HG02763 (cell line): Measurements from ENCODE around the gene JPH3.
"Not testable (repeated sequence)": the region's sequence is repeated elsewhere in the genome, so short reads cannot be mapped to it uniquely, and the experiment has no call there.

Experiments used
- ATAC-seq: cut with Tn5 transposase; IDR thresholded peaks from one replicate; pipeline ENCODE4 v1.9.1; 2021; ENCODE audit warnings: mild to moderate bottlenecking, moderate library complexity; ENCODE audit not compliant: unreplicated experiment

JPH3 gene

DNA sequence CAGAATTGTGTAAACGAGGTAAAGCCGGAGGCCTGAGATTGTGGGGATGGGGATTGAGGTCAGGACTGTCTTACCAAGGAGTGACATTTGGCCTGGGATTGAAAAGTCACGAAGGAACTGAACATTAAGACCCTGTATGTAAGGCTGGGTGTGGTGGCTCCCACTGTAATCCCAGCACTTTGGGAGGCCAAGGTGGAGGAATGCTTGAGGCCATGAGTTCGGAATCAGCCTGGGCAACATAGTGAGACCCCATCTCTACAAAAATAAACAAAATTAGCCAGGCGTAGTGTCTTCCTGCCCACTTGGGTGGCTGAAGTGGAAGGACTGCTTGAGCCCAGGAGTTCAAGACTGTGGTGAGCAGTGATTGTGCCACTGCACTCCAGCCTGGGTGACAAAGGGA lies 75.5 kb downstream of the JPH3 start:
- ATAC-seq: no peak

DNA sequence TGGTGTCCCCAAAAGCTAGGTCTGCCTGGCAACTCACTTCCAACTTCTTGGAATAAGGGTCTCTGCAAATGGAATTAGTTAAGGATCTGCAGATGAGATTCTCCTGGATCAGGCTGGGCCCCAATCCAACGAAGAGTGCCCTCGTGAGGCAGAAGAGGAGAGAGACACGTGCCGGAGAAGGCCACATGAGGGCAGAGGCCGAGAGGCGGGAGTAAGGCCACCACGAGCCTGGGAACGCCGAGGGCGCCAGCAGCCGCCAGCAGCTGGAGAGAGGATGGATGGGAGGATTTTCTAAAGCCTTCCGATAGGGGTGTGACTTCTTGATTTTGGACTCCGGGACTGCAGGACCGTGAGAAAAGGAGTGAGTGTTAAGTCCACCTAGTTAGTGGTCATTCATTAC lies 76.3 kb downstream of the JPH3 start:
- no peak for ATAC-seq

DNA sequence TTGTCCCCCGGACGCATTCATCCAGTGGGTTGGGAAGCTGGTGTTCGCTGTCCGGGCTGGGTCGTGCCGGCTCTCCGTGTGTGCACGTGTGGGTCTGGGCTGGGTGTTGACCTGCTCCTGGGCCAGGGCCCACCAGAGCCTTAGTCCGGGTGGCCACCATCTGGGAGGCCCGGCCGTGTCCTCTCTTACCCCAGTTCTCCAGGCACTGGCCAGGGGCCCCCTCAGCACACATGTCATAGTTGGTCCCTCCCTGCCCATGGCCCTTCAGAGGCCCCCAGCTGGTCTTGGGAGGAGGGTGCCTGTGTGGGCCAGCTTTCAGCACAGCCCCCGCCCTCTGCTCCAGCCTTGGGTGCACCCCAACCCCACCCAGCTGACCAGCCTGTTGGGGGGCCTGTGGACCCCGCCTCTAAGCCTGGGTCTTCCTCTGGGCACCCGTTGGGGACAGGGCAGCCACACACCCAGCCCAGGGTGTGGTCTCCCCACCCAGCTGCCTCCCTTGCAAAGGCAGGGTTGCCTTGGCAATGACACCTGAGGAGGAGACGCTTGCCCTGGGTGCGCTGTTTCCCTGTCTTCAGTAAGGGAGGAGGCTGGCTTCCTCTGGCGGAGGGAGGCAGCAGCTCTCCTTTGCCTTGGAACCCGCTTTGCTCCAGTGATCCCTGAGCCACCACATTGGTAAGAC lies 77.4 kb downstream of the JPH3 start:
- ATAC-seq: no peak

DNA sequence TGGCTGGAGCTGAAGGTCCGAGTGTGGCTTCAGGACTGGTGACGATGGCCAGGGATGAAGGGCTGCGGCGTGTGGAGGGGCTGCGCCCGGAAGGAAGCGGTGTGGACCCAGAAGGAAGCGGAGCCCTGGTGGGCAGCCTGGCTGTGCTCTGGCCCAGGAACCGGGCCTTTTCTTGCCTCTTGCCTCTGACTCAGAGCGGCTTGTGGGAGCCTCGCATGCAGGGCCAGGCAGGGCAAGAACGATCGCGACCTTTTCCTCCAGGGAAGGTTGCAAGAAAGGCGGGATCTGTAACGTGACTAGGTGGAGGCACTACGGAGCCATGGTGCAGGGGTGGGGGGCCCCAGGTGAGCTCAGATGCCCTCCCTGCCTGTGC lies 78.0 kb downstream of the JPH3 start:
- ATAC-seq: no peak

DNA sequence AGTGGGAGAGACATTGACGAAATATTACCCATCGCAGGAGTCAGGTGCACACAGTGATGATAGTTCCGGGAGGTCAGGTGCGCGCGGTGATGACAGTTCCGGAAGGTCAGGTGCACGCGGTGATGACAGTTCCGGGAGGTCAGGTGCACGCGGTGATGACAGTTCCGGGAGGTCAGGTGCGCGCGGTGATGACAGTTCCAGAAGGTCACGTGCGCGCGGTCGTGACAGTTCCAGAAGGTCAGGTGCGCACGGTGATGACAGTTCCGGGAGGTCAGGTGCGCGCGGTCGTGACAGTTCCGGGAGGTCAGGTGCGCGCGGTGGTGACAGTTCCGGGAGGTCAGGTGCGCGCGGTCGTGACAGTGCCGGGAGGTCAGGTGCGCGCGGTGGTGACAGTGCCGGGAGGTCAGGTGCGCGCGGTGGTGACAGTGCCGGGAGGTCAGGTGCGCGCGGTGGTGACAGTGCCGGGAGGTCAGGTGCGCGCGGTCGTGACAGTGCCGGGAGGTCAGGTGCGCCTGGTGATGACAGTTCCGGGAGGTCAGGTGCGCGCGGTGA lies 78.8 kb downstream of the JPH3 start:
- not testable (repeated sequence) for ATAC-seq

DNA sequence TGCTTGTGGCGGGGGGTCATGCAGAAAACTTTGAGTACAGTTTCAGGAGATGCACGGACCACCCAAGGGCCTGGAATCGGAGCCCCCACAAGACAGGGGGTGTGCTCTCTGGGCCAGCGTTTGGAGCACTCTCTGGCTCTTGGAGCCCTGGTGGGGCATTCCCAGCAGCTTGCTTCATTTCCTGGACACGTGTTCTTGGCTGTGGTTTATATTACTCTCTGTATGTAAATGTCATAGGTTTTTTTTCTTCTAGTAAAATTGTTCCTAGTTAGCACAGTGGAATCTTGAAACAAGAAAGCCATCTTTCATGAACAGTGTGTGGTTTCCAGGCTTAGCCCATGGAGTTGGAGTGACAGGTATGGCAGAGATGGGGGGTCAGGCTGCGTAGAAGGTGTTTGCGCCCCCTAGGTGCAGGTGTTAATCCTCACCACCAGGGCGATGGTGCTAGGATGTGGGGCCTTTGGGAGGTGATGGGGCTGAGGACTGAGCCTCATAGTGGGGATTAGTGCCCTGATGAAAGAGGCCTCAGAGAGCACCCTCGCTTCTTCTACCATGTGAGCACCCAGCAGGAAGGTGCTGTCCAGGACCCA lies 79.8 kb downstream of the JPH3 start:
- no peak for ATAC-seq

DNA sequence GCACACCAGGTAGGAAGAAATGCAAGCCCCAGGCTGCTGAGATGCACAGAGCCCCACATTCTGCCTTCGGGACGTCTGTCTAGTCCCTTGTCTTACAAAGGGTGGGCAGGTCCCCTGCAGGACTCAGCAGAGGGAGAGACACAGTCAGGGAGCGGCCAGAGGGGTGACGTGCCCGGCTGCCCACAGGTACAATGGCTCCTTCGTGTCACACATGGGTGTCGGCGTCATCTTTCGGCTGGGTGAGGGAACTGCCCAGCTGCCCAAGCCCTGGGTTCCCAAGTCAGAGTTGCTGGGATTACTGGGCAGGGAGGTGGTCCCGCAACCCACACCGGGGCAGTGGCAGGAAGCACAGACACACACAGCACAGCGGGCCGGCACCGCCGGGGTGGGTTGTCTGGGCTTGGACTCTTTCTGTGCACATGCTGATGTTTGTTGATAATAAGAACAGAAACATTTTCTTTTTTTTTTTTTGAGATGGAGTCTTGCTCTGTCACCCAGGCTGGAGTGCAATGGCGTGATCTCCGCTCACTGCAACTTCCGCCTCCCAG lies 80.6 kb downstream of the JPH3 start:
- ATAC-seq: no peak

DNA sequence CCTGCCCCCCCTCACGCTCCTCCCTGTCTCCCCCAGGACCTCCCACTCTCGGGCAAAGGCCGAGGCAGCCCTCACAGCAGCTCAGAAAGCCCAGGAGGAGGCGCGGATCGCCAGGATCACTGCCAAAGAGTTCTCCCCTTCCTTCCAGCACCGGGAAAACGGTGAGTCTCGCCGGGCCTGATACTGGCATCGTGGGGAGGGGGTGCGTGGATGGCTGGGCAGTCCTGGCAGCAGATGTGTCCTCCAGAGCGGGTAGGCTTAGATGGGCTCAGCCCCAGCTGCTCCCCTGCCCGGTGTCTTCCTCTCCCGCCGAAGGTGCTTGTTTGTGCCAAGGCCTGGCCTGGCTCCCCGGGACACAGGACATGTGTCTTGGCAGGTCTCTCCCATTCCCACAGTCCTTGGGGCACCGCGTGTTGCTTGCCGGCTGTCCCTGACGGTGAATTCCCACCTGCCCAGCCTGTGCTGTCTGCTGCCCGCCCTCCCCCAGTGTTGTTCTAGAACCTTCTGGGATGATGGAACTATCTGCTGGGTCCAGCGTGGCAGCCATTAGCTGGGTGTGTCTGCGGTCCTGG lies 81.9 kb downstream of the JPH3 start:
- ATAC-seq: no peak

DNA sequence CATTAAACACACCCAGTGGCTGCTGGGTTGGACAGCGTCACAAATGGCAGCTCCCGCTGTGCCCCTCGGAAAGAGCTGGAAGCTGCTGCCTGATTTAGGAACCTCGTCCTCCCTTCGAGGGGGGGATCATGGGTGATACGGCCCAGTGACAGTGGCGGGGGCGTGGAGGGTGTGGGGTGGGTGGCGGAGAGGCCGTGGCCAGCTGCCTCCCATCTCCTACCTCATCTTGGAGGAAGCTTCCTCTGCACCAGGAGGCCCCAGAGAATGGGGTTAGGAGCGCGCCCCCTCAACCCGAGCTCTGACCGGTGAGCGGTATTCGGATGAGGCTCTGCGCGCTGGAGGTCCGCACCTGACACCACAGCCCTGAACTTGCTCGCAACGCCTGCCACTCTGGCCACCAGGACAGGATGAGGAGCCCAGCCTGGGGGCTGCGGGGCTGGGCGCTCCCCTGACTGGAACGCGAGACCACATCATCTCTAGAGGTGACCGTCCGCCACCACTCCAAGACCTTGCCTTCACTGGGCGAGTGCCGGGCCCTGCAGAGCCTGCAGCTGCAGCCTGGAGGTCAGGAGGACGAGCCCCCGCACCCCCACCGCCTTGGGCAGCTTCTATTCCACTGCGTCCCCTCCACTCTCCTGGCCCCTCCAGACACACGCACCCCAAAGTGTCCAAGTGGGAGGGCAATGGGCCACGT lies 82.5 kb downstream of the JPH3 start:
- ATAC-seq: no peak

DNA sequence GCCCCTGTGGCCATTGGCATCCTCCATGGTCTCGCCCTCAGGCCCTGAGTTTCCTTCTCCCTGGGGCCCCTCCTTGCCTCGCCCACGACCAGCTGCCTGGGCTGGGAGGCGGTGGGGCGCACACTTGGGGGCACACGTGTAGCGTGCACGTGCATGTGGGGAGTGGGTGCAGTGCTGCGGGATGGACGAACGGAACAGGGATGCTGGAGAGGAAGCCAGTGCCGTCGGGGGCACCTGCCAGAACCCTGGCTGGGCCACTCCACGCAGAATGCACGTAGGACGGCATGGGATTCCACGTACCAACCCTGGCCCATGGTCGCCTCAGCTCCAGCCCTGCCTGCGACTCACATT lies 83.1 kb downstream of the JPH3 start:
- ATAC-seq: no peak

DNA sequence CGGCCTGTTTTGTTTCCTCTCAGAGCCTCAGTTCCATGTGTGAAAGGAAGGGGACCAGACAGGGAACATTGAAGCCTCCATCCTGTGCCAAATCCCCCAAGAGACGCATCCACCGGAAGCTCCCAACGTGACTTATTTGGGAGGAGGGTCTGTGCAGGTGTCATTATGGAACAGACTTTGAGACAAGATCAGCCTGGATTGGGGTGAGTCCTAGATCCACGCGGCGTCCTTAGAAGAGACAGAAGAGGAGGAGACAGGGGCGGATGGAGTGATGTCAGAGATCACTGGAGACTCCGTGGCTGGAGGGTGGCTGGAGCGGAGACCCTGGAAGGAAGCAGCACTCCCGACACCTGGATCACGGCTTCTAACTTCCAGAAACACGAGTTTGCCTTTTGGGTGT lies 83.5 kb downstream of the JPH3 start:
- no peak for ATAC-seq

DNA sequence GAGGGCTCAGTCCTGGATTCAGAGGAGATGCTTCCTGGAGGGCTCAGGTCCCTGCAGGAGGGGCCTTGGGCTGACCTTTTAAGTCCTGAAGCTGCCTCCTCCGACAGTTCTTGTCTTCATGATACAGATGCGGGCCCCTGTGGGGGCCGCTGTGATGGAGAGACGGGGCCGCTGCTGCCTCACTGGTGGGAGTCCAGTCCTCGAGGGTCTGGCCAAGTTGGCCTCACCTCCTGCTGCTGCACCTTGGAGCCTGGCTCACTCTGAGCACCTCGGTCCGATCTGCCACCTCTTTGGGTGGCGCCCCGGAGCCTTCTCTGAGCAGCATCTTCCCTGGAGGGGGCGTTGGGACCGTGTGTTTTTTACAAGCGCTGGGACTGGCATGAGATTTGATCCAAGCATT lies 84.4 kb downstream of the JPH3 start:
- ATAC-seq: no peak

DNA sequence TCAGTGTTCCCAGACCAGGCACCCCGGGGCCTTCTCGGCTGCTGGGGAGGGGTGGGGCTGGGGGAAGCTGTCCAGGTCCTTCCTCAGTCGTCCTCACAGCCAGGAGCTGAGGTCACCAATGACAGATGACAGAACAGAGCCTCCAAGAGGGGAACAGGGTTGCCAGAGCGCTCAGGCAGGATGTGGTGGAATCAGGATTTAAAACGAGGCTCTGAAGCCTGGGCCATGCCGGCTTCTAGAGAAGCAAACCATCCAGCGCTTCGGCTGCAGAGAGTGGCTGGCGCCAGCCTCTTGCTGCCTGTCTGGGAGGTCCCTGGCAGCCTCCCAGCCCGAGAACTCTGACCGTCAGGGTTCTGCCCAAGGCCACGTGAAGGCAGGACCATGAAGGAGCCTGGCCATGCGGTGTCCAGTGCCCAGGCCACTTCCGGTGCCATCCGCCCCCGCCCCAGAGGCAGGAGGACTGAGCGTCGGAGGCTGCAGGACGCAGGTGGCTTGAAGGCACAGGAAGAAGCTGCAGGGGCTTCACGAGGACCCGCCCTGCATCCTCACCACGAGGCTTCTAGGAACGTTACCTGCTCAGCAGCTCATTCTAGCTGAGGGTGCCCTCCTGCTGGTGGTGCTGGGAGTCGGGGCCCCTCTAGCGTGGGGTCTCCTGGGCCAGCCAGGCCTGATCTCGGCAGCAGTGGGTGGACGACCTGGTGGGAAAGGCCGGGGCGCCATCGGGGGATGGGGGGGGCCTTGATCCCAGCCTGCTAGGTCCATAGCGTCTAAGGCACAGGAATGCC lies 85.0 kb downstream of the JPH3 start:
- no peak for ATAC-seq

DNA sequence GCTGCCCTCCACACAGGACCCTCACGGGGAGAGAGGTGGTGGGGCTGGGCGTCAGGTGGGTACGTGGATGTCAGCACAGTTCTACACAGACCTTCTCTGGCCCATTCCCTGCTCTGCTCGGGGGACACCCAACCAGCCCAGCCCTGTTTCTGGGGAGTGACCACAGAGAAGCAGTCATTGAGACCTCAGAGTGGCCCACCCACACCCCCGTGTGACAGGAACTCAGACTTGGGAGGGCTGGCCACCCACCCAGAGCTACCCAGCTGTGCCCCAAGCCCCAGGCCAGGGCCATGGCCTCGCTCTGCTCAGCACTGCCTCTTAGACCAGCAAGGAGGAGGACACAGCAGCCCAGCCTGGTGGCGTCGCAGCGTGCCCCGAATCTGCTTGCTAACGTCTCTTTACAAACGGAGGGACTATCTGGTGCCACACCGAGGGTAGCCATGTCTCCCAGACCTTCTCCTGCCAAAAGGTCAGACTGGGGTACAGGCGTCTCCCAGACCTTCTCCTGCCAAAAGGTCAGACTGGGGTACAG lies 85.8 kb downstream of the JPH3 start:
- ATAC-seq: no peak

DNA sequence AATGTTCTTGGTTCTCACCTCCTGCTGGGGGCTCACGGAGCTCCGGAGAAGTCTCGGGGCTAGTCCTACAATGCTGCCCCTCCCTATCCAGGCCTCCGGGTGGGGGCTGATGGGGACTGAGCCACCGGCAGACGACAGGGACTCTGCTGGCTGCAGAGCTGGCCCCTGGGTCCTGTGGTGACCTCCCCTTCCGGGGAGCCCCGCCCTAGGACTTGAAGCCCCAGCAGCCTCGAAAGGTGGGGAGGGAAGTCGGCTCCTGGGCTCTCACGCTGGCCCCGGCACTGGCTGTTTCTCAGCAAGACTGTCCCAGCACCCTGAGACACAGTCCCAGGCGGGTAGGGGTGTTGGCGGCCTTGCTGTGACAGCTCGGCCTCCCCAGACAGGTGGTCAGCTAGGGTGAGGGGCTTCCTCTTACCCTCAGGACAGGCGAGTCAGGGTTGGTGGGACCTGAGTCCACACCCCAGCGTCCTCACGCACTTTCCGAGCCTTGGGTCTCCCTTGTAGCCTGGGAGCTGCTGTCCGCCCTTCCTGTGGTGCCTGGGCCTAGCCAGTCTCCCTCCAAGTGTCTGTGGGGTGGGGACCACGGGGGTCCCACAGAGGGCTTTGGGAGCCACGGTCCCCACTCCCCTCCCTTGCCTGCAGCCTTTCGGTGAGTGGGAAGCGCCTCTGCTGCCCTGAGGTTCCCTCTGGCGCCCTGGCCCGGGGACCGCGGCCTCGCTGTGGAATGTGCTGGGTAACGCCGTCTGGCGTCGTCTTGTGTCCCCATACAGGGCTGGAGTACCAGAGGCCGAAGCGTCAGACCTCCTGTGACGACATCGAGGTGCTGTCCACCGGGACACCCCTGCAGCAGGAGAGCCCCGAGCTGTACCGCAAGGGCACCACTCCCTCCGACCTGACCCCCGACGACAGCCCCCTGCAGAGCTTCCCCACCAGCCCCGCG lies 86.8 kb downstream of the JPH3 start:
- no peak for ATAC-seq

DNA sequence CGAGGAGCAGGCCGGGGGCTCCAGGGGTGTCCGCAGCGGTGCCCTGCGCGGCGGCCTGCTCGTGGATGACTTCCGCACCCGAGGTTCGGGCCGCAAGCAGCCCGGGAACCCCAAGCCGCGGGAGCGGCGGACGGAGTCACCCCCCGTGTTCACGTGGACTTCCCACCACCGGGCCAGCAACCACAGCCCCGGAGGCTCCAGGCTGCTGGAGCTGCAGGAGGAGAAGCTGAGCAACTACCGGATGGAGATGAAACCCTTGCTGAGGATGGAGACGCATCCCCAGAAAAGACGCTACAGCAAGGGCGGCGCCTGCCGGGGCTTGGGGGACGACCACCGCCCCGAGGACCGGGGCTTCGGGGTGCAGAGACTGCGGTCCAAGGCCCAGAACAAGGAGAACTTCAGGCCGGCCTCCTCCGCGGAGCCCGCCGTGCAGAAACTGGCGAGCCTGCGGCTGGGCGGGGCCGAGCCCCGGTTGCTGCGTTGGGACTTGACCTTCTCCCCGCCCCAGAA lies 87.7 kb downstream of the JPH3 start:
- ATAC-seq: no peak

DNA sequence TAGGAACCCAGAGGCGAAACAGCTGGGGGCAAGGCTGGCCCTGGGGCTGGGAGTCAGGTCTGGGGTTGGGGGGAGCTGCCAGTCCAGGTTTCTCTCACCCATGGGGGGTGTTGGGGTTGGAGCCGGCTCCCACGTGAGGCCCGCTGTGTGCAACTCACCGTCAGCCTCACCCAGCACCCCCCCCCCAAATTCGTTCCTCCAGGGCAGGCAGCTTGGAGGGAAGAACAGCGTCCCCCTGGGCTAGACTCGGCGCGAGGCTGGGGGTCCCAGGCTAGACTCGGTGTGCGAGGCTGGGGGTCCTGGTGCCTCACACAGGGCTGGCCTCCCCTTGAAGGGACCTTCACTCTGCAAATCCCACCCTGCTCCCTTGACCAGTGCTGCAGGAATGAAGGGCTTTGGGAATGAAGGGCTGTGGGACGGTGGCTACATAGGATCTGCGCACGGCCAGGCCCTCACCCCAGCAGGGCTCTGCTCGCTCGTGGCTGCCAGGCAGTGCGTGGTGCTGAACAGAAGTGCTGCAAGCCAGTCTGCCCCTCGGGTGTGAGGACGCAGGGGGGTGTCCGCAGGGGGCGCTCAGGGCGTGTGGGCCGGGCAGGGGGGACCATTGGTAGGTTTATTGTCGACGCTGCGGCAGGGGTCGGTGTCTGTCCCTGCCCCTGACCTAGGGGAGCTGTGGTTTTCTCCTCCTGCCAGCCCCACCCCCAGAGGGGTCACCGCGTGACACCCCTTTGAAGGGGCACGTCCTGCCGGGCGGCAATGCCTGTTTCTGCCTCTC lies 88.8 kb downstream of the JPH3 start:
- no peak for ATAC-seq

DNA sequence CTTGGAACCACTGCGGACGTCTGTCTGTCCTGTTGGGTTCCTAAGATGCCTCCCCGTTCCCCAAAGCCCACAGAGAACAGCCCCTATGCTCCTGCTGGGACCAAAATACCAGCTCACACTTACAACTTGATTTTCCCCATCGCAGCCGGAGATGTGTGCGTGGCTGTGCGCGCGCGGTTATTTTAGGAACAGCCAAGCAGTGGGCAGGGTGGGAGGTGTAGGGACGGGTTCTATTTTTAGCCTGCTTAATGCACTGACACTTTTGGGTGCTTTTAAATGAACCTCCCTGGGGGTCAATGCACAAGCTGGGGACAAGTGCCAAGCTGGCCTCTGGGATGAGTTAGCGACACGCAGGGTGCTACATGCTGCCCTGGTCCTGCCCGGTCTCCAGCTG lies 89.4 kb downstream of the JPH3 start:
- no peak for ATAC-seq

DNA sequence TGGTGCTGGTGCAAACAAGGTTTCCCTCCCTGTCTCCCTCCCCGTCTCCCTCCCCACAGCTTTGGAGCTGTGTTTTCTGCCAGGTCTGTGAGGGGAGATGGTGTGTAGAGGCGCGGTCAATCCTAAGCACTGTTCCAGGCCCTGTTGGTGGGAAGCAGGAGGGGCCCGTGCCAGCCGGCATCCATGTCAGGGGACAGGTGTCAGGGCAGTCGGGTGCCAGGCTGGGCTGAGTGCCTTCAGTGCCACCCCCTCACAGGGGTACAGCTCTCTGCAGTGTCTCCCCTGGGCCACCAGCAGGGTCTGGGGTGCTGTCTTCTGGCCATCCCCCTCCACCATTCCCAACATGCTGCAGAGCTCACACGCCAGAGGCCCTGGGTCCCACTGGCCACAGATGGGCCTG lies 89.9 kb downstream of the JPH3 start:
- ATAC-seq: no peak
